ENCODE measurements around the gene SNX15.
"Not testable (repeated sequence)": the region's sequence is repeated elsewhere in the genome, so short reads cannot be mapped to it uniquely, and the experiment has no call there.

Gene SNX15

GRCh38 chr11:65016705-65017104 lies 10.5 kb upstream of the SNX15 start:
- no peak for DNase-seq

- DNase-seq, result no peak
Observed at GRCh38 chr11:65017937-65018336, 9.3 kb upstream of the SNX15 start.

DNA sequence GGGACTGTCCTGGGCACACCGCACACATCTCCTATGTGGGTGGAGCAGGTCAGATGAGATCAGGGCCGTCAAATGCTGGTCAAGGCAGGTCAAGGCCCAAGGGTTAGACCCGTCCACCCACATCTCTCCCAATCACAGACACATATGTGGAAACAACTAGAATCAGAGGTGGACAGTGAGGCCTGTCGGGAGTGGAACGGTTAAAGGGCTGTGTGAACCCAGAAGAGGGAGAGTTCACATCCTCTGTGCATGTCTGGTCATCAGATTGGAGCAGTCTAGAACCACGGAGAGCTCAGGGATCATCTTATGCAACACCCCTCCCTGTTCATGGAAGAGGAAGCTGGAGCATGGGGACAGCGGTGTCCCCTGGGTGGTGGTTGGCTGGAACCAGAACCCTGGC lies 7.4 kb upstream of the SNX15 start:
- no peak for DNase-seq

- no peak for DNase-seq
Observed at GRCh38 chr11:65021003-65021402, 6.2 kb upstream of the SNX15 start.

DNA sequence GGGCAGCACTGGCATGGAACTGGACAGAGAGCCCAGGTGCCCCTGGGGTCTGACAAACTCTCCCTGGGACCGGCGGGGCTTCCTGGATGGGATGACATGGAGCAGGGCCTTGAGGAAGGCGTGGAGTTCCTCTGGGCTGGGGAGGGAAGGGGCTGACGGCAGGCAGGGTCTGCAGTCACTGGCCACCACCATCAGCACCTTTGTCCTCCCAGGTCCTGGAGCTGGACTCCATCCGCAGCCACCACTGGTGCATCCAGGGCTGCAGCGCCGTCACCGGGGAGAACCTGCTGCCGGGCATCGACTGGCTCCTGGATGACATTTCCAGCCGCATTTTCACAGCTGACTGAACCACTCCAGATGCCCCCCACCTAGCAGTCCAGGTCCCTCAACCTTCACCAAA lies 5.7 kb upstream of the SNX15 start:
- no peak for DNase-seq

DNA sequence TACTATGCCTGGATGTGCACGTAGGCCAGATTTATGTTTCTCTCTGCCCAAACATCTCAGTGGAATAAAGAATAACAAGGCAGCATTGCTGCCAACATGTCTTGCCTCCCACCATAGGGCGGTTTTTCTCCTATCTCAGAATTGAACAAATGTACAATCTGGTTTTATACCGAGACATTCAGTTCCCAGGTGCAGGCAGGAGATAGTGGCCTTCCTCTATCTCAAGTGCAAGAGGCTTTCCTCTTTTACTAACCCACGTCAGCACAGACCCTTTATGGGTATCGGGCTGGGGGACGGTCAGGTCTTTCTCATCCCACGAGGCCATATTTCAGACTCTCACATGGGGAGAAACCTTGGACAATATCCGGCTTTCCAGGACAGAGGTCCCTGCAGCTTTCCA lies 3.7 kb upstream of the SNX15 start:
- not testable (repeated sequence) for DNase-seq

GRCh38 chr11:65026810-65027209 lies 429 bp upstream of the SNX15 start:
- no peak for DNase-seq

DNA sequence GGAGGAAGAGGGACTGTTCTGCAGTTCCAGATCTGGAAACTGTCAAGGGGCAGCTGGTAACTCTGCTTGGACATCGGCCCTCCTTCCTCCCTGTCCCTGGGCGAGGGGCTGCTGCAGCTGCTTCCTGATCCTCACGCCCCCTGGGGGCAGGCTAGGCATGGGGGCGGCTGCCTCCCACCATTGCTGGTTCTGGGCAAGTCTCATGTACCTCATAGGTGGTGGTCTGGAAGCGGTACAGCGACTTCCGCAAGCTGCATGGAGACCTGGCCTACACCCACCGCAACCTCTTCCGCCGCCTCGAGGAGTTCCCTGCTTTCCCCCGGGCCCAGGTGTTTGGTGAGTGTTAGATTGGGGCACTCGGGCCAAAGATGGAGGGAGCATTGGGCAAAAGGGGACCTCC lies 5.0 kb downstream of the SNX15 start:
- DNase-seq, result no peak

- no peak for DNase-seq
Observed at GRCh38 chr11:65034423-65034822, 7.2 kb downstream of the SNX15 start.

GRCh38 chr11:65035579-65035978 lies 8.3 kb downstream of the SNX15 start:
- DNase-seq, result no peak

DNA sequence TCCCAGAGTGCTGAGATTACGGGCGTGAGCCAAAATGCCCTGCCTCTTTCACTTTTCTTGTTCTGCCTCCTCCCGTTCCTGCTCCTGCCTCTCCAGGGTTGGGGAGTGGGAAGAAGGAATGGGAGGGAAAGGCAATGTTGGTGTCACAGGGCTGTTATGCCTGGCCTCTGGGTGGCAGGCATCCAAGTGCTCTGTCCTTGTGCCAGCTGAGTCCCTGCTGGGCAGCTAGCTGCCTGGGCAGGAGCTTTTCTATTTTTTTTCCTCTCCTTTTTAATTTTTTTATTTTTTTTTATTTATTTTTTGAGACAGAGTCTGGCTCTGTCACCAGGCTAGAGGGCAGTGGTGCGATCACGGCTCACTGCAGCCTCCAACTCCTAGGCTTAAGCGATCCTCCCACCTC lies 9.7 kb downstream of the SNX15 start:
- DNase-seq, result no peak

- no peak for DNase-seq
Observed at GRCh38 chr11:65040520-65040846, 13.2 kb downstream of the SNX15 start.

DNA sequence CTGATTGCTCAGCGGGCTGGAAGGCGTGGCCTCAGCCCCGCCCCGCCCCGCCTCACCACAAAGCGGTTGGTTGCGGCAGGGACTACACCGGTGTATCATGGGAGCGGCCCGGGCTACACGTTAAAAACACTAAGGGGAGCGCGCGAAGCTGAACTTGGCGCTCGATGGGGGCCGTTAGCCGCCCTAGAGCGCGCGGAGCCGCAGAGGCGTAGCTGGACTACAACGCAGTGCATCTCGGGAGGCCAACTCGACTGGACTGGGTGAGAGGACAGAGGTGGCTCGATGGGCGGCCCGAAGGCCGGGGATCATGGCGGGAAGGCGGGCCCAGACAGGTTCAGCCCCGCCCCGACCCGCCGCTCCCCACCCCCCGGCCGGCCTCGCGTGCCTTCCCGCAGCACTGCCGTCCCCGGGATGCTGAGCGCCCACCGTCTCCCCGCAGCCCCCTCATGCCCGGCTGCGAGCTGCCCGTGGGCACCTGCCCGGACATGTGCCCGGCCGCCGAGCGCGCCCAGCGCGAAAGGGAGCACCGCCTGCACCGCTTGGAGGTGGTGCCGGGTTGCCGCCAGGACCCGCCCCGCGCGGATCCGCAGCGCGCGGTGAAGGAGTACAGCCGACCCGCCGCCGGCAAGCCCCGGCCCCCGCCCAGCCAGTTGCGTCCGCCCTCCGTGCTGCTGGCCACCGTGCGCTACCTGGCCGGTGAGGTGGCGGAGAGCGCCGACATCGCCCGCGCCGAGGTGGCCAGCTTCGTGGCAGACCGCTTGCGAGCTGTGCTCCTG lies 13.8 kb downstream of the SNX15 start, which contains the start of gene SAC3D1:
TSS of gene SAC3D1 (plus strand) at position 364 of the 776 bp plus-strand sequence. CDS start at position 447, 83 bp downstream.
- peak; percentile 96 to 97 for DNase-seq

- DNase-seq, result no peak
Observed at GRCh38 chr11:65042891-65043290, 15.7 kb downstream of the SNX15 start.

- DNase-seq, result no peak
Observed at GRCh38 chr11:65043881-65044501, 16.8 kb downstream of the SNX15 start.

- no peak for DNase-seq
Observed at GRCh38 chr11:65045061-65045460, 17.8 kb downstream of the SNX15 start.

GRCh38 chr11:65045728-65046127 lies 18.5 kb downstream of the SNX15 start:
- no peak for DNase-seq

- DNase-seq, result no peak
Observed at GRCh38 chr11:65047581-65048422, 20.6 kb downstream of the SNX15 start.

- no peak for DNase-seq
Observed at GRCh38 chr11:65051398-65051858, 24.2 kb downstream of the SNX15 start.

GRCh38 chr11:65053827-65054508 lies 26.7 kb downstream of the SNX15 start:
- no peak for DNase-seq

GRCh38 chr11:65055538-65055937 lies 28.3 kb downstream of the SNX15 start:
- no peak for DNase-seq

DNA sequence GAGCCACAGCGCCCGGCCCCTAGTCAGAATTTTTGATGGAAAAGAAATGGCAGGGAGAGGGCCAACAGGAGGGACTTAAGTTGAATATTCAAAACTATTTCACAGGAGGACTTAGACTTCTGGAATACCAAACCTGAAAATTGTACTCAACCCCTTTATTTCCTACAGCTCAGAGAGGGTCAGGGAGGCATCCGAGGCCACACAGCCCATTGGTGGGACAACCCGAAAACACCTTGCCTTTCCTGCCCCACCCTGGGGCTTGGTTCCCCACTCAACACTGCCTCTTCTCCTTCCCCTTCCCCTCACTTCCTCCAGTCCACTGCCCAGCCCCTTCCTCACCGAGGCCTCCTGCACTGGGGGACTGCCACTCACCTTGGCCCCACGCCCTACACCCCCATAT lies 29.8 kb downstream of the SNX15 start:
- DNase-seq, result no peak

DNA sequence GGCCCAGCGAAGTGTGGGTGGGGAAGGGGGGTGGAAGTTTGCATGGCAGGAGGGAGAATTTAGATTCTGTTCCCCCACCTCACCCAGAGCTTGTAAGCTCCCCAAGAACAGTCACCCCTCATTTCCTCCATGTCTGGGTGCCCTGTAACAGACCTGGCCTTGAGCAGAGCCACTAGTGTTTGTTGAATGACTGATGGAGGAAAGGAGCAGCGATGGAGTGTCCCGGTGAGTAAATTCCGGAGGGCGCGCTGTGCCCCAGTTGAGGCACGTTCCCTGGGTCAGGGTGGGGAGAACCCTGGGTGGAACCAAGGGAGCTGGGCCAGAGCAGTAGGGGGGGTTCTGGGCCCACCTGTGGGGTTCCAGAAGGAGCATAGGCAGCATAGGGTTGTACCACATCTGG lies 30.3 kb downstream of the SNX15 start:
- no peak for DNase-seq
